Activated CD4-positive, alpha-beta T cell treated with anti-CD3 and anti-CD28 coated beads, Interleukin-2, amount 10 ng/mL, durations not matched to agents 7 days and 5 days (primary cell): Measurements from ENCODE around the gene HAPSTR1. TPM values are rescaled to one million over a fixed set of nuclear protein-coding genes. Genes with fewer than 3 reads are reported as not detected.

Experiments used
- CTCF ChIA-PET: fragments of 350-600 bp; sonication (Branson Sonifier 250); formaldehyde crosslinking; loops from one replicate; lab custom pipeline; 2021; ENCODE audit warnings: antibody characterized with exemption; lab: Charles Lee
- POLR2A ChIA-PET: fragments of 350-600 bp; sonication (Branson Sonifier 250); formaldehyde crosslinking; loops from one replicate; lab custom pipeline; 2021; ENCODE audit warnings: antibody characterized with exemption; lab: Charles Lee
- DNase-seq: peaks from one replicate; pipeline ENCODE4 v3.0.0-alpha.2; 2020
- H3K27ac Mint-ChIP-seq: one replicate; pipeline ENCODE4 v1.8.0; 2021; ENCODE audit warnings: mild to moderate bottlenecking, moderate library complexity, mixed read lengths
- H3K27me3 Mint-ChIP-seq: one replicate; pipeline ENCODE4 v1.8.0; 2021; ENCODE audit warnings: mixed read lengths
- H3K36me3 Mint-ChIP-seq: one replicate; pipeline ENCODE4 v1.8.0; 2021; ENCODE audit warnings: low read depth, mixed read lengths
- H3K4me1 Mint-ChIP-seq: one replicate; pipeline ENCODE4 v1.8.0; 2021; ENCODE audit warnings: mixed read lengths
- H3K4me3 Mint-ChIP-seq: one replicate; pipeline ENCODE4 v1.8.0; 2021; ENCODE audit warnings: mild to moderate bottlenecking, moderate library complexity, mixed read lengths
- H3K9me3 Mint-ChIP-seq: one replicate; pipeline ENCODE4 v1.8.0; 2021; ENCODE audit warnings: mixed read lengths
- total RNA-seq, 2 experiments: library from RNA; stranded (reverse); gene quantifications; one replicate each; pipeline ENCODE4 v1.2.3, GENCODE V29; 2021

The HAPSTR1 gene
- total RNA-seq, 2 experiments from 2014 or later = 55.0 to 55.6 TPM

DNA sequence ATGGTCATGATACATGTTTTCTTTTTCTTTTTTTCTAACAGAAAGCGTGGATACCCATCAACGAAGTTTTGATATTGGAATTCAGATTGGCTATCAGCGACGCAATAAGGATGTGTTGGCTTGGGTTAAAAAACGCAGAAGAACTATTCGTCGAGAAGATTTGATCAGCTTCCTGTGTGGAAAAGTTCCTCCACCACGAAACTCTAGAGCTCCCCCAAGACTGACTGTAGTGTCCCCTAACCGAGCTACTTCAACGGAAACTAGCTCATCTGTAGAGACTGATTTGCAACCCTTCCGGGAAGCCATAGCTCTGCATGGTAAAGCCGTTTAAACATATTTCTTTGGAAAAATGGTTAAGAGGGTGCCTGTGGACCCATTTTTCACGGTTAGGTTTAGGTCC, 11.5 kb downstream of the HAPSTR1 start:
- no peaks in the 10 kb centered on the region for H3K27me3 Mint-ChIP-seq
- peak overlapping the region; percentile 40 for H3K4me3 Mint-ChIP-seq
- no peaks in the 10 kb centered on the region for H3K9me3 Mint-ChIP-seq
- ChIA-PET POLR2A (no interaction called here), CTCF (interaction anchor here (0.9 to 3.0 kb wide), 4 partner anchors 11 to 95 kb away, joined by 3 to 11 read pairs (median 4); partner anchors contain the start of gene HAPSTR1)
- H3K4me1 Mint-ChIP-seq = peaks cover 87% of the 10 kb centered on the region
- H3K36me3 Mint-ChIP-seq = peaks cover 91% of the 10 kb centered on the region
- no peak for DNase-seq
- peak overlapping the region; percentile 9 for H3K27ac Mint-ChIP-seq

DNA sequence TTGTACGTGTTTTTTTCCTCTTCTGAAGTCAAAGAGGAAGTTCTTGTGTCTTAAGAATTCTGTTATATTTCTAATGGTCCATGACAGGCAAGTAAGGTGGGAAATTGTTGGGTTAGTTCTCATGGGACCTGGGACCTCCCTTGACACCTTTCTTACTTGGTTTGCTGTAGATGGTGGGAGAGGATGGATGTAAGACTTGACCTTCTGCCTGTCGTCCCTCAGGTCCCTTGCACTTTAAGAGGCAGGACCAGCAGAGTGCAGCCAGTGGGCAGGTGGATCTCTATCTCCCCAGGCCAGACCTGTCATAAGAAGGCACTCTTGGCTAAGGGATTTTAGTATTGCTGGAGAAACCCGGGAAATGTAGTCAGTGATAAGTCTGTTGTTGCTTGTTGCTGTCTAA, 12.1 kb downstream of the HAPSTR1 start:
- Mint-ChIP-seq H3K4me1 (peaks cover 84% of the 10 kb centered on the region), H3K27ac (peak overlapping the region; percentile 1), H3K27me3 (no peaks in the 10 kb centered on the region), H3K4me3 (no peak overlapping the region), H3K36me3 (peaks cover 88% of the 10 kb centered on the region), H3K9me3 (no peaks in the 10 kb centered on the region)
- CTCF ChIA-PET = interaction anchor here (0.9 to 3.0 kb wide), 3 partner anchors 12 to 96 kb away, joined by 3 to 11 read pairs (median 3); partner anchors contain the start of gene HAPSTR1
- POLR2A ChIA-PET = no interaction called here
- DNase-seq = no peak

DNA sequence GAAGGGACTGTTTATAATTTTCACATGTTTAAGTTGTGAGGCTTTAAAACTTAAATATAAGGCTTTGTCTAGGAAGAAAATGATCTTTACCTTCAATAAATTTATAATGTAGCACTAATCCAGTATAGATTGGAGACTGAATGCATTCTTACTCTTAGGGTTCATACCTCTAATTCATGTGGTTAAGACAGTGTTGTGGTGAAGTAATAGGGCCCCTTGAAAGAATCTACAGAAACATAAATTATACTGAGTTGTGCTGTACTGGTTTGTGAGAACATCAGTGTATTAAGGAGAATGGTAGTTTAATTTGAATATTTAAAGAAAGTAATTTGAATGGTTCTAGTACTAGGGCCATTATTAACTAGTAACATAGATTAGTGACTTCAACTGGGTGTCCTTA, 13.7 kb downstream of the HAPSTR1 start:
- H3K4me3 Mint-ChIP-seq = no peak overlapping the region
- H3K4me1 Mint-ChIP-seq = peaks cover 82% of the 10 kb centered on the region
- ChIA-PET CTCF (no interaction called here), POLR2A (no interaction called here)
- H3K9me3 Mint-ChIP-seq = no peaks in the 10 kb centered on the region
- H3K36me3 Mint-ChIP-seq = peaks cover 90% of the 10 kb centered on the region
- DNase-seq = no peak
- H3K27ac Mint-ChIP-seq = no peak overlapping the region
- H3K27me3 Mint-ChIP-seq = no peaks in the 10 kb centered on the region

DNA sequence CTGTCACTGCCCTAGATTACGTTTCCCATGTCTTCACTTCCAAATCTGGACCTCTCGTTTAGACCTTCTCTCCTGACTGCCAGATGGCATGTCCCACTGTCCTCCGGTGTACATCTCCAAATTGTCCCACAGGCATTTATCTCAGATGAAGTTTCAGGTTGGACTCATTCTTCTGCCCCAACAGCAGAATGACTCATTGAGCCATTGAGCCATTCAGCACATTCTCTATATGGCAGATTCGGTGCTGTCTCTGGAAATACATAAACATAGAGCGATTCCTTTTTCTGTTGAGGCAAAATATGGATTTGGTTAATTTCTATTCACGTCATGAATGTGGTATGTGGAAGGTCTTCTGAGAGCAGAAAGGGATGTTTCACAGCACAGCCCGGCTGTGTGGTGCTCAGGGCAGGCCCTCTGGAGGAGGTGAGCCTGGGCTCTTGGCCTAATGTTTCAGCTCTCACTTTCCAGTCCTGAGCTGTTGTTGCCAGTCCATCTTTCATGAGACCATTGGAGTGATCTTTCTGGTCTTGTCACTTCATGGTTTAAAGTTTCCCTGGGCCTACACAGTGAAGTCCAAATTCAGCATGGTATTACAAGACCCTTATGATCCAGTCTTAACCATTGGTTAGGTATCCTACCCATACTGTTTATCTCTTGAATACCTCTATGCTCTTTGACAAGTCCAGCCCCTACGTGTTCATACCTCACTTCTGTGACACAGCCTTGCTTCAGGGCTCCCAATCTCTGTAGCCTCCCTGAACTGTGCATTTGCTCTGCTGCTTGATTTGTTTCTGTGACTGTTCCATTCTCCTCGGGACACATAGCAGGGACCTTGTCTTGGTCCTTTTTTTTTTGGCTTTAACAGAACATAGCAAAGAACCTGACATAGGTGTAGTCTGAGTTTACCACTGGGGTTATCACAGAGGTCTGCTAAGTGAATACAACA, 15.9 kb downstream of the HAPSTR1 start:
- Mint-ChIP-seq H3K36me3 (peaks cover 79% of the 10 kb centered on the region), H3K4me3 (no peak overlapping the region), H3K9me3 (no peaks in the 10 kb centered on the region), H3K27ac (no peak overlapping the region), H3K4me1 (peaks cover 74% of the 10 kb centered on the region), H3K27me3 (no peaks in the 10 kb centered on the region)
- POLR2A ChIA-PET = no interaction called here
- no peak for DNase-seq
- CTCF ChIA-PET = no interaction called here

- Mint-ChIP-seq H3K27me3 (no peaks in the 10 kb centered on the region), H3K9me3 (no peaks in the 10 kb centered on the region), H3K27ac (no peak overlapping the region), H3K4me1 (peaks cover 75% of the 10 kb centered on the region), H3K4me3 (no peak overlapping the region), H3K36me3 (peaks cover 78% of the 10 kb centered on the region)
- CTCF ChIA-PET = interaction anchor here (0.6 kb wide), 1 partner anchor 30 kb away, joined by 3 read pairs; no protein-coding TSS in a partner anchor
- no peak for DNase-seq
- POLR2A ChIA-PET = no interaction called here
Observed at GRCh38 chr16:9109255-9109654, 17.8 kb downstream of the HAPSTR1 start.

GRCh38 chr16:9112166-9112843, 20.9 kb downstream of the HAPSTR1 start:
- Mint-ChIP-seq H3K9me3 (no peaks in the 10 kb centered on the region), H3K27me3 (no peaks in the 10 kb centered on the region), H3K36me3 (peaks cover 82% of the 10 kb centered on the region), H3K4me1 (peaks cover 76% of the 10 kb centered on the region), H3K27ac (peak overlapping the region; percentile 32), H3K4me3 (no peak overlapping the region)
- CTCF ChIA-PET = interaction anchor here (1.0 kb wide), 1 partner anchor 22 kb away, joined by 3 read pairs; no protein-coding TSS in a partner anchor
- no peak for DNase-seq
- POLR2A ChIA-PET = no interaction called here

DNA sequence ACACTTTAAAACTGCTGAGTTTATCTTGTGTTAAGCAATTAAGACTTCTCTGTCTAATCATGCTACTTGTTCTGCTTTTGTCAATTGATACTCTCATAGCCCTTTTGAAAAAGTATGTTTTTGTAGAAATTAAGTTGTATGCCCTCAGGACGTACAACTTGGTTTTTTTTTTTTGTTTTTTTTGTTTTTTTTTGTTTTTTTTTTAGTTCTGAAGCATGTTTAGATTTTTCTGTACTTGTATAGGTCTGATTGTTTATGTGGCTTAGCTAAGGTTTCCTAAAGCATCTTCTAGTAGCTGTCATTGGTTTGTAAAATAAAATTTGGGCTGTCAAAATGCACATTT, 21.4 kb downstream of the HAPSTR1 start:
- no peaks in the 10 kb centered on the region for H3K9me3 Mint-ChIP-seq
- peak overlapping the region; percentile 14 for H3K27ac Mint-ChIP-seq
- H3K27me3 Mint-ChIP-seq = no peaks in the 10 kb centered on the region
- H3K36me3 Mint-ChIP-seq = peaks cover 83% of the 10 kb centered on the region
- no peak for DNase-seq
- H3K4me3 Mint-ChIP-seq = no peak overlapping the region
- ChIA-PET POLR2A (no interaction called here), CTCF (interaction anchor here (1.0 kb wide), 1 partner anchor 22 kb away, joined by 3 read pairs; no protein-coding TSS in a partner anchor)
- peaks cover 76% of the 10 kb centered on the region for H3K4me1 Mint-ChIP-seq

- H3K27me3 Mint-ChIP-seq = no peaks in the 10 kb centered on the region
- no peak overlapping the region for H3K4me3 Mint-ChIP-seq
- no peak overlapping the region for H3K27ac Mint-ChIP-seq
- no peaks in the 10 kb centered on the region for H3K9me3 Mint-ChIP-seq
- CTCF ChIA-PET = no interaction called here
- POLR2A ChIA-PET = no interaction called here
- no peak for DNase-seq
- peaks cover 83% of the 10 kb centered on the region for H3K36me3 Mint-ChIP-seq
- peaks cover 70% of the 10 kb centered on the region for H3K4me1 Mint-ChIP-seq
Observed at GRCh38 chr16:9113707-9114106, 22.3 kb downstream of the HAPSTR1 start.

DNA sequence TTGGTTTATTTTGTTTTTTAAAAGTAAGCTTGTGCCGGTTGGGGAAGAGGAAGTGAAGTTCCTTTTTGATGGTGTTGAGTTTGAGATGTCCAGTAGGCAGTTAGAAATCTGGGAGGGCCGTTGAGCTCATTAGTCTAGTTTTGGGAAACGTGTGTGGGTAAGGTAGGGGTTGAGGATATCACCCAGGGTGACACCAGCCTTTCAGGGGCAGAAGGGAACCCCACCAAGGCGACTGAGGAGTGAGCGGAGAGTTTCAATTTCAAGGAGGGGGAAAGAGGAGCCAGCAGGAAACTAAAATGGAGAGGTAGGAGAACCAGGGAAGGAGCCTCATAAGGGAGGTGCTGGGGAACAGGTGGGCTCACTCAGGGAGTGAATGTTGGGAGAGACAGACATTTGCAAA, 22.7 kb downstream of the HAPSTR1 start:
- peaks cover 83% of the 10 kb centered on the region for H3K36me3 Mint-ChIP-seq
- H3K9me3 Mint-ChIP-seq = no peaks in the 10 kb centered on the region
- peaks cover 66% of the 10 kb centered on the region for H3K4me1 Mint-ChIP-seq
- DNase-seq = no peak
- no peaks in the 10 kb centered on the region for H3K27me3 Mint-ChIP-seq
- ChIA-PET CTCF (interaction anchor here (1.4 kb wide), 1 partner anchor 12 kb away, joined by 4 read pairs; no protein-coding TSS in a partner anchor), POLR2A (no interaction called here)
- peak overlapping the region; percentile 9 for H3K27ac Mint-ChIP-seq
- no peak overlapping the region for H3K4me3 Mint-ChIP-seq

- Mint-ChIP-seq H3K4me1 (peaks cover 62% of the 10 kb centered on the region), H3K27ac (no peak overlapping the region), H3K4me3 (no peak overlapping the region), H3K9me3 (no peaks in the 10 kb centered on the region), H3K27me3 (no peaks in the 10 kb centered on the region), H3K36me3 (peaks cover 82% of the 10 kb centered on the region)
- no peak for DNase-seq
- POLR2A ChIA-PET = no interaction called here
- CTCF ChIA-PET = interaction anchor here (1.4 kb wide), 1 partner anchor 13 kb away, joined by 4 read pairs; no protein-coding TSS in a partner anchor
Observed at GRCh38 chr16:9114842-9115241, 23.4 kb downstream of the HAPSTR1 start.

- Mint-ChIP-seq H3K36me3 (peaks cover 82% of the 10 kb centered on the region), H3K27me3 (no peaks in the 10 kb centered on the region), H3K9me3 (no peaks in the 10 kb centered on the region), H3K27ac (peak overlapping the region; percentile 27), H3K4me3 (no peak overlapping the region), H3K4me1 (peaks cover 59% of the 10 kb centered on the region)
- no peak for DNase-seq
- ChIA-PET CTCF (interaction anchor here (1.4 kb wide), 1 partner anchor 13 kb away, joined by 4 read pairs; no protein-coding TSS in a partner anchor), POLR2A (no interaction called here)
Observed at GRCh38 chr16:9115277-9115676, 23.8 kb downstream of the HAPSTR1 start.

GRCh38 chr16:9116141-9116540, 24.7 kb downstream of the HAPSTR1 start:
- peaks cover 79% of the 10 kb centered on the region for H3K36me3 Mint-ChIP-seq
- H3K27ac Mint-ChIP-seq = peak overlapping the region; percentile 62
- no peaks in the 10 kb centered on the region for H3K27me3 Mint-ChIP-seq
- DNase-seq = no peak
- H3K4me3 Mint-ChIP-seq = no peak overlapping the region
- ChIA-PET CTCF (no interaction called here), POLR2A (no interaction called here)
- H3K4me1 Mint-ChIP-seq = peaks cover 50% of the 10 kb centered on the region
- no peaks in the 10 kb centered on the region for H3K9me3 Mint-ChIP-seq

DNA sequence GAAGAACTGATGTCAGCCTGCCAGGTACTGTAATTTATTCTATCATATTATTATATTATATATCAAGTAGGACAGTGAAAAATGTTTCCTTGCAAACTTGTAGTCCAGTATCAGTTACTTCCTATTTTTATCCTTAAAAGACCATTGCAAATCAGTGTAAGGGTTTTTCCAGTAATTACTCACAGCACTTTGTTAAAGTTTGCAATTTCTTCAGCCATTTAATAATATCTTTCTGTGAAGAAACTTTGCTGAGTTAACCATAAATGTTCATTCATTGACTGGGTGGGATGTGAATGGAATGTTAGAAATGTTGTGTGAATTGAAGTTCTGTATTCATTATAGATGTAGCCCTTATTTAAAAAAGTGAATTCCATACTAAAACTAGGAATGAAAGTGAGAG, 26.7 kb downstream of the HAPSTR1 start:
- no peak for DNase-seq
- POLR2A ChIA-PET = no interaction called here
- H3K4me1 Mint-ChIP-seq = peaks cover 47% of the 10 kb centered on the region
- no peaks in the 10 kb centered on the region for H3K9me3 Mint-ChIP-seq
- CTCF ChIA-PET = no interaction called here
- H3K27ac Mint-ChIP-seq = no peak overlapping the region
- H3K36me3 Mint-ChIP-seq = peaks cover 69% of the 10 kb centered on the region
- no peak overlapping the region for H3K4me3 Mint-ChIP-seq
- H3K27me3 Mint-ChIP-seq = no peaks in the 10 kb centered on the region
